Stimulated activated CD8-positive, alpha-beta memory T cell treated with anti-CD3 and anti-CD28 coated beads, Interleukin-15, amount 100 ng/mL, for 24 hours (primary cell): Measurements from ENCODE around the gene TRAPPC12.
"Not testable (repeated sequence)": the region's sequence is repeated elsewhere in the genome, so short reads cannot be mapped to it uniquely, and the experiment has no call there.

Experiments
- DNase-seq: peaks from one replicate; pipeline ENCODE4 v3.0.0-alpha.2; 2020; ENCODE audit warnings: low read depth

The TRAPPC12 gene

DNA sequence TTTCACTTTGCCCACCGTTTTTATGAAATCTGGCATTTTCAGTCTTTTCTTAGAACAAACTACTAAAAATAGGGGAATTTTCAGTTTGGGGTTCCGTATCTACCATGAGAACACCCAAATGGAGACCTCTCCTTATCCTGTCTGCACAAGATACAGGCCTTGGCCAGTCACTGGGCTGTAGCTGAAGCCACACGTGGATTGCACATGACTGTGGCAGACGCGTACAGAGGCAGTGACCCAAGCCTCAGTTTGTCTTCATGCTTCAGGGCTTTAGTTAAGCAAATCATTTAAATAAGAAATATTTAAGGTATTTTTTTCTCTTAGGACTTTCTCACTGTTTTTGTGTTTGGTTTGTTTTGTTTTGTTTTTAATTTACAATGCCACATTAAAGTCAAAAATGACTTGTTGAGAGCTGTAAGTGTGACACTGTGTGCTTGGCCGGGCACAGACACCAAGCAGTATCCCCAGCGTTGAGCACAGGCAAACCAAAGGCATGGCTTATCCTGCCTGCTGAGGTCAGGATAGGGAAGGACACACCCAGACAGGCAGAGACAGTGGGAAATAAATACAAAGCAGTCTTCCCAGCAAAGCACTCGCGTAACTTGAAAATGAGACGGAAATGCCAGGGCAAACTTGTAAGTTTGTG lies 53.3 kb downstream of the TRAPPC12 start:
- DNase-seq = no peak

DNA sequence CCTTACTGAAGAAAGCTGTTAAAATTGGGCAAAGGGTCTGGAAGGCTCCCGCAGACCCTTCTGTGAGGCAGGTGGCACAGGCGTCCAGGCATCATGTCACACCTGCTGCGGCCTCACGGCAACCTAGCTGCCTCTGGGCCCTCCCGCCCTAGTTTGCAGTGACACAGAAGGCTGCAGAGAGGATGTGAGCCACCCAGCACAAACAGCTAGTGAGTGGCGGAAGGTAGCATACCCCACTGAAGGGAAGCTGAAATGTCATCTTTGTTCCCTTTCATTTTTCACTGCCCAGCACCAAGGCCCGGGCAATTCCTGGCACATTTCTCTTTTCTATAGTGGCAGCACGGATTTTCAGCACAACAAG lies 53.8 kb downstream of the TRAPPC12 start:
- DNase-seq = no peak

DNA sequence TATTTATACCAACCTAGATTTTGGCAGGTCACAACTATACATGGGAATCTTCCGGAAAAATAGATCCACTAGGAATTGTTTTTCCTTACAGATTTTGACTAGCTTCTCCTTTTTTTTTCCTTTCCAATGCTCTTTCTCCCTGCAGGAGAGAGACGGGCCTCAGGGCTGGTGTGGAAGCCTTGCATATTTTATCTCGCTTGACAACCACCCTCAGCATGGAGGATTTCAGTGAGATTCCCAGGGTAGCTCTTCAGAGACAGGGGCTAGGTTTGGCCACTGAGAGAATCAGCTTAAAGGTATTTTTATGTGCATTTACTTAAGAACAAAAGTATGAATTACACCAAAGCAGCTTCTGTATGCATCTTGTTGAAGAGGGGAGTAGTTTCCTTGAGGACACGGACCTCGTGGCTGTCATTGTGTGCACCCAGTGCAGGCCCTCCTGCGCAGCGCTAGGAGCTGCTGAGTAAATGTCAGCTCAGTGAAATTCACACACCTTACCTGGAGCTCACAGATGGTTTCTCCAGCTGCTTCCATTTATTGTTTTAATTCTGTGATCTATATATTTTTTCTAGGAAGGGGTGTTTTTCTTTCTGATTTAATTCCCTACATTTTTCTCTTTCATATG lies 54.4 kb downstream of the TRAPPC12 start:
- no peak for DNase-seq

DNA sequence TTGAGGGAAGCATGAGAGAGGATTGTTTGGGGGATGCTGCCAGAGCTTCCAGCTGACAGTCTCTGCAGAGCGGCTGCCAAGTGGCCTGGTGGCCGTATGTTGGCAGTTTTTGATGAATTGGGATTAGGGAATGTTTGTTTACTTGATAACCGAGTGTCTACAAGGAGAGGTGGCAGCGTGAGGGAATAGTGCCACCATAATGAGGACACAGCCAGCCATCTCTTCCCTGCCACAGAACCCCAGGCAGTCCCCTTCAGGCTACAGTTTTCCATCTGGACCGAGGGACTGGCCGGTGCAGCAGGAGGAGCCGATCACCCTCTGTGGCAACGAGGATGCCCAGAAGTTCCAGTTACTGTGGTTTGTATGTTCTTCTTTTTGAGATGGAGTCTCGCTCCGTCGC lies 55.2 kb downstream of the TRAPPC12 start:
- DNase-seq = no peak

DNA sequence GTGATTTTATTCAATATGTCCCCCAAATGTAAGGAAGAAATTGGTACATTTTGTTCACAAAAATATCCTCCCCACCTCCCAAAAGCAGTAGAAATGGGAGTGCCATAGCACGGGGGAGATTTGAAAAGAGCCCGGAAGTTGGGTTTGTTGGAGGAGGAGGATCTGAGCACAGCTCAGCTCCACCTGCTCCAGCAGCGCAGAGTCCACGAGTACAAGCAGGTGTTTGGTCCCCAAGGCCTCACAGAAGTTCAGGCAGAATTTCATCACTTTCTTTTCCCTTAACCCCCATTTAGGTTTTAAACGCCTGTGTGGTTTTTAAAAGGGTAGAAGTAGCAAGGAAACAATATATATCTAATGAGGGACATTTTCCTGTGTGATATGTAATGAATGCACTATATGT lies 56.0 kb downstream of the TRAPPC12 start:
- no peak for DNase-seq

DNA sequence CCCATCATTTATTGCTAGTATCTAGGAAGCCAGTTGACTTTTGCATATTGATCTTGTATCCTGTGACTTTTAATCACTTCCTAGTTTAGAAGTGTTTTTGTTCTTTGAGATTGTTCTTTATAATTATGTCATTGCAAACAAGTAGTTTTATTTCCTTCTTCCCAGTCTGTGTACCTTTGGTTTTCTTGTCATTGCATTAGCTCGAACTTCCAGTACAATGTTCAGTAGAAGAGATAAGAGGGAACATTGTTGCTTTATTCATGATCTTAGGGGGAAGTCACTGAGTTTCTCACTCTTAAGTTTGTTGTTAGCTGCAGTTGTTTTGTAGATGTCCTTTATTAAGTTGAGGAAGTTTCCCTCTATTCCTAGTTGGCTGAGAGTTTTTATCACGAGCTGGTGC lies 61.0 kb downstream of the TRAPPC12 start:
- no peak for DNase-seq

DNA sequence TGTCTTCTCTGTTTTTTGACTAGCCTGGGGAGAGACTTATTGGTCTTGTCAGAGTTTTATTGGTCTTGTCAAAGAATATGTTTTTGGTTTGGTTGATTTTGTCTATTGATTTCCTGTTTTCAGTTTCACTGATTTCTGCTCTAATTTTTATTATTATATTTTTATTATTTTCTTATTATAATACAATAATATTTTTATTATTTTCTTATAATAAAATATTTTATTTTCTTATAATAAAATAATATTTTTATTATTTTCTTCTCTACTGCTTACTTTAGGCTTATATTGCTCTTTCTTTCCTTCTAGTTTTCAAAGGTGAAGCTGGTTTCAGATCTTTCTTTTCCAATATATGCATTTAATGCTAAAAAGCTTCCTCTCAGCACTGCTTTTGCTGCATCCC lies 62.0 kb downstream of the TRAPPC12 start:
- DNase-seq = no peak

DNA sequence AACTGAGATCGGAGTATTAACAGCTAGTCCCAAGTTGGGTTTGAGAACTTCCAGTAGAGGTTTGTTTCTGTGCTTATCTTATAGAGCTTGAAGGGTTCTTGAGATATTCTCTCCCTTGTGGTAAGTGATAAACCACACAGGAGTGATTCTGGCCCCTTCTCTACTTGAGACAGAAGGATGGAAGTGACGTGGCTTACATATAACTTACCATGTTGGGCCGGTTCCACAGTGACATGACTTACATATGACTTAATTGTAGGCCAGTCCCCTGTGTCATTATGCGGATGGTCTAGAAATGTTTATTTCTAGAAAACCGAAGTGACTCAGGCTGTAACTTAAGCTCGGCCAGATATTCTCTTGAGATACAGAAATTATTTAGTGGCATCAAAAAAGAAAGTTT lies 62.7 kb downstream of the TRAPPC12 start:
- DNase-seq = no peak

DNA sequence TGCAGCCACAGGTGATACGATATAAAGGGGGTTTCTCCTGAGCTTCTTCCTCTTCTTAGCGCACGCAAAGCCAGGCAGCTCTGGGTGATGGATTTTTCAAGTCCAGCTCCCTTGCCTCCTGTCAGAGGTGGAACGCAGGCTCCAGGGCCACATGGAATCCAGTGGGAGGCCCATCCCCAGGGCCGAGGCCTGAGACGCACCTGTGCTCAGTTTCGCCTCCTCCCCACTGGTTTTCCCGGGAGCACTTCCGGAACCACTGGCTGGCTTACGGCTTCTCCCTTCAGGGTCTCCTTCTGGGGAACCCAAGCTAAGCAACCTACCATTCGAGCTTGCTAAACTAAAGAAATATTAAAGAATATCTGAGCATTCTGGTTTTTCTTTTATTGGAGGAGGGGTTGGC lies 63.6 kb downstream of the TRAPPC12 start:
- no peak for DNase-seq

DNA sequence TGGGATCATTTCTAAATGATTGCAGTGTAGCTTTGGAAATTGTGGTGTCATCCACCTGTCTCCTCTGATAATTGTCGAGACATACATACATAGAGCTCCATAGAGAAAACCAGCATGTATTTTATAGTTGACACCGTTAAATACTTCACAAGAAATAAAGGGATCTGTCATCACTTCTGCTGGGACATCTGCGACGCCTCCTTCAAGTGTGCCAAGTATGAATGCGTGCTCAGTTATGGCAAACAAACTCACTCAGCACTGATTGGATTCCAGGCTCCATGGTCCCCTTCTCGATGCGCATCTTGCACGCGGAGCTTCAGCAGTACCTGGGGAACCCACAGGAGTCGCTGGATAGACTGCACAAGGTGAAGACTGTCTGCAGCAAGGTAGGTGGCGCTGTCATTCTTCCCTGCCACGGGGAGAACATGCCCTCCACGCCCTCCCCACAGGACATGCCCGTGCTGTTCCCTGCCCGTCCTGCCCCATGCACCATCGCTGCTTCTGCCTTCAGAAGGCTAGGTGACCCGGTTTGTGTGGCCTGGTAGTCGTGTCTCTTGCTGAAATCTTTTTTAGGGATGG lies 64.1 kb downstream of the TRAPPC12 start:
- DNase-seq = no peak

DNA sequence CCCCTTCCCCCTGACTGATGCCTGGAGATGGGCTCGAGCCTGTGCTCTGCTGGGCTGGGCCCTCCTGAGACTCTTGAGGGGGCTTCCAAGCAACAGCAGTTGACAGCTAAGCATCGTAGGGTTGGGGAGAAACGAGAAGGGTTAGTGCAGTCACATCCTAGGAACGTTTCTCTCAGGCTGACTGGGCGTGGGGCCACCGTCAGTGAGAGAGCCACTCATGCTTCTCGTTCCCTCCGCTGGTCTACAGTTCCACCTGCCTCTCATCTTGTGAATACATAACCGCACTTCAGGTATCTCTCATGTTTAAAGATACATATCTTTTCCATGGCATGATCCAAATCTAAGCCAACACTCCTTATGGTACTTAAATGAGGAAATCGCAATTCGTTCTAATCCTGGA lies 66.4 kb downstream of the TRAPPC12 start:
- no peak for DNase-seq

DNA sequence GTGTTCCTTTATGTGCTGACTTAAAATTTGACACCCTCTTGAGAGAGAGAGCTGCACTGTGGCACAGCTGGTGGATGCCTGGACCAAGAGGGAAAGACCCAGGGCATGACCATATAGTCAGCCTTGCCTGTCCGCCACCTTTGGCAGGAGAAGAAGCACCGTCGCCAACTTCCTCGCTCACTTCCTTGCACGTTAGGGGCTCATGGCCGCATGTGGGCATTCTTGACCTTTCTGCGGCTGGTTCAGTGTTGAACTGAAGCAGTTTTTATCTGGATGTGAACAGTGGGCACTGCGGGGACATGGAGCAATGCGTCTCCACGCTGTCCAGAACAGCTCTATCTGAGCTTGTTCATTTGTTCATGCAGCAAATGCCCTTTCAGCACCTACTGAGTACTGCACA lies 66.9 kb downstream of the TRAPPC12 start:
- no peak for DNase-seq

DNA sequence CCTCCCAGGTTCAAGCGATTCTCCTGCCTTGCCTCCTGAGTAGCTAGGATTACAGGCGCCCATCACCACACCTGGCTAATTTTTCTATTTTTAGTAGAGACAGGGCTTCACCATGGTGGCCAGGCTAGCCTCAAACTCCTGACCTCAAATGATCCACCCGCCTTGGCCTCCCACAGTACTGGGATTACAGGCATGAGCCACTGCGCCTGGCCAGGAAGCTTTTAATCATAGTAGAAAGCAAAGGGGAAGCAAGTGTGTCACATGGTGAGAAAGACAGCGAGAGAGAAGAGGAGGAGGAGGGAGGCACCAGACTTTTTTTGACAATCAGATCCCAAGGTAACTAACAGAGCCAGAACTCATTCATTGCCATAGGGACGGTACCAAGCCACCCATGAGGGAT lies 67.7 kb downstream of the TRAPPC12 start:
- not testable (repeated sequence) for DNase-seq

DNA sequence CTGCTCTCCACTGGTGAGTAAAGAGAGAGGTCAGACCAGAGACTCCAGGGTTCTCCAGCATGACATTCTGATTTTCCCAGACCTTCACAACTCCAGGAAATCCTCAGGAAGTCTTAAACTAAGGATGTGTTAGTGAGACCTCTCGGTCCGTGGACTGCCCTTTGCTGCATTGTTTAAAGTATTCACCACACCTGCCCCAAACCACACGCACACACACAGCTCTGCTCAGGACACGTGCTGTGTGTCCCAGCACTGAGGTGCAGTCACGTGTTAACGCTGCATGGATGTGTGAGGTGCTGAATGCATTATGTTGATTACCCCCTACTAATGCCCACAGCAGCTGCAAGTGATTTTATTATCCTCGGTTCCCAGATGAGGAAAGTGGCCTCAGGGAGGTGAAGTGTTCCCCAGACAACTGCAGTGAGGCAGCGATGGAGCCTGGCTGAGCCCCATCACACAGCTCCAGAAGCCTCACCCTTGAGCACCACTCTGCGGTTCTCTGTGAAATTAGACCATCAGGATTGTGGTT lies 68.4 kb downstream of the TRAPPC12 start:
- no peak for DNase-seq

DNA sequence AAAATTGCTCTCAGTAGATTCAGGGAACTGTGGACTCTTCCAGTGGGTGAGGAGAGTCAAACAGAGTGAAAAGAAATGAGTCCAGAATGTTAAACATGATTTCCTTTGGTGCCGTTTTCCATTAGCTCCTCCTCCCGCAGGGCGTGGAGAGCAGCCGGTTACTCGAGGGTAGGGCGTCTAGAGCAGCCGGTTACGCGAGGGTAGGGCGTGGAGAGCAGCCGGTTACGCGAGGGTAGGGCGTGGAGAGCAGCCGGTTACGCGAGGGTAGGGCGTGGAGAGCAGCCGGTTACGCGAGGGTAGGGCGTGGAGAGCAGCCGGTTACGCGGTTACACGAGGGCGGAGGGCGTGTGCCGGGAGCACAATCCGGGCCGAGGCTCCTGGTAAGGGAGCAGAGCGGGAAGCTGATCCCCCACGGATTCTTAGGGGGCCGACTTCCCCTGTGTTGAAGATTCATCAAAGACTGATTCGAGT lies 69.0 kb downstream of the TRAPPC12 start:
- not testable (repeated sequence) for DNase-seq

DNA sequence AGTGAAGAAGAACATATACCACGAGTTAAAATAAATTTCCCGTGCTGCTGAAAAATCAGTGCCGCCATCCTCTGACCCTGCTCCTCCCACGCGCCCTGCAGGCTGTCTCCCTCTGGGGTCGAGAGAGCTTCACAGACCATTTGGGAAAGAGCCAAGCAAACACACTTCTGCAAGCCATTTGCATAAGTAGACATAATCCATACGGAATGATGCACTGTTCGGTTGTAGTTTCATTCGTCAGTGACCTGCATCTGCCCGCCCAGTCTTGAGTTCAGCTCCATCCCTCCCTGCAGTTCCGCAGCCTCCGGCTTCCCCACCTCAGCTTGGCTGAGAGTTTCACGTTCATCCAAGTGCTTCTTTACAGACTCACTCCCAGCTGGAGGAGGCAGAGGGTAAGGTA lies 69.6 kb downstream of the TRAPPC12 start:
- DNase-seq = no peak

DNA sequence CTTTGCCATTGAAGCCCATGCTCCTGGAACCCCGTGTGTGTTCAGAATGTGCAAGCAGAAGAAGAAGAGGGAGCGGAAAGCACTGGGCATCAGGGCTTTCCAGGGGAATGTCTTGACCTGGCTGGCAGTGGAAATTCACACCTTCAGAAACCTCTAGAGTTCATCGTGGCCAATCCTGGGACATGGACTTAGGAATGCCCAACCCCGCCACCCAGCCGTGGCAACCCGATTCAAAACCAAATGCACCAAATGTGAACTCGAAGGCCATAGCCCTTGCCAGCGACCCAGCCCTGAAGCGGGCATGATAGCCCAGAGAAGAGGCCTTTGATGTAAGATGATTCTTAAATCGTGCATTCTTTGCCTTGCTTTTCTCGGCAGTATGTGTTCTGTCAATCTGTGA lies 70.4 kb downstream of the TRAPPC12 start:
- DNase-seq = no peak

DNA sequence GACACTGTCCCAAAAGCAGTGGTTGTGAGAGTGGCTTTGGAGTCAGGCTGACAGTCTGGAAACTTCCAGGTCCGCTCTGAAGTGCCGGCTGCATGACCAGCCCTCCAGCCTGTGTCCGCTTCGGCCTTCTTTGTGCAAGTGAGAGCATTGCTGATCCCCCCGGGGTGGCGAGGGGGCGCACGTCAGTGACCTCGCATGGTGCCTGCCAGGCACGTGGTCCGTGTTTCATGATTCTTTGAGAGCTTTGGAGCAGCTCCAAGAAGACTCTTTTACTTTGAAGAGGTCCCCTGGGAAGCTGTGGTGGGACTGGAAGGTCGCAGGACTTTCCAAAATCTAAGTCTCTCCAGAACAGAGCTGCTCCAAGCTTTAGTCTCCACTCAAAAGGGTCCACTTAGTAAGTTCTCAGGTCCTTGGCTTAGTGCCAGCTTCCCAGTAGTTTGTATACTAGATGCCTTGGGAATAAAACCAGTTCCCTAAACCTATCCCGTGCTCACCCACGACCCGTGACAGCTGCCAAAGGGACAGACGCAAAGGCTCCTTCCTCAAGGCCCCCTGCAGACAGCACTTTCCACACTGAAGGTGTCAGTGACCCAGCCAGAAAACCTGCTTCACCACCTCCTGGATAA lies 71.0 kb downstream of the TRAPPC12 start:
- no peak for DNase-seq

DNA sequence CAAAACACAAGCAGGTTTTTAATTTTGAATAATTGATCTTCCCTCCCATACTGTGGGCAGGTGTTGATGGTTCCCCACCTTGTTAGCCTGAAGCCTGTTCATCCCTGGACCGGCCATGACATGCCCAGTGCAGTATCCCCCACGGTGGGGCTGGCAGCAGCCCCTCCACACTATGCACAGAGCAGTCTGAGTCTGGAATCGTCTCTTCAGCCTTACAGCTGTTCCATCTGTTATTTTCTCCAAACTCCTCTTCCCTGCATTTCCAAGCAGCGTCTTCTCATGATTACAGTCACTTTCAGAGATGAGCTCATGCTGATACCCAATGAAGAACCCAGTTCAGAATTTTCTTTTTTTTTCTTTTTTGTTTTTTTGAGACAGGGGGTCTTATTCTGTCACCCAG lies 71.7 kb downstream of the TRAPPC12 start:
- DNase-seq = no peak

DNA sequence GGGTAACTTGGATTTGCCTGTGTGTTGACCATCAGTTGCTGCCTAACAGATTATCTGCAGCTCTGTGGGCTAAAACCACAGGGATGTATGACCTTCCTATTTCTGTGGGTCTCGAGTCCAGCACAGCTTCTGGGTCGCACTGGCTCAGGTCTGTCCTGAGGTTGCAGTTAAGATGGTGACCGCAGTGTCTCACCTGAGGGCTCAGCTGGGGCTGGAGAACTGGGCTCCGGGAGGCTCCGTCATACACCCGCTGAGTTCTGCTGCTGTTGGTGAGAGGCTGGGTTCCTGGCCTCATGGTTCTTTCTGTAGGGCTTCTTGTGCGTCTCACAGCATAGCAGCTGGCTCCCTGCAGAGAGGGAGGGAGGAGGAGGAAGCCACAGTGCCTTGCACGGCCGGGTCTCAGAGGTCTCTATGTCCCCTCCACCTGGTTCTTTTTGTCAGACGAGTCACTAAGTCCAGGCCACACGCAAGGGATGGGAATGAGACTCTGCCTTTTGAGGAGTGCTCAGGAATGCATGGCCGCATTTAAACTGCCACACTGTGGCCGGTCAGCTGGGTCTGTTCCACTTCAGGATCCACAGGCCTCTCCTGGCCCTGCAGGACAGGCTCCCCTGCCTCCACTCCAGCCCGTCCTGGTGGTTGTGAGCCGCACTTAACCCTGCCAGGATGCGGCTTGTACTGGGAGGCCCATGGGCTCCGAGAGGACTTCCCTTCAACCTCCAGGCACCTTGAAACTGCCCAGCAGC lies 72.6 kb downstream of the TRAPPC12 start:
- DNase-seq = no peak

DNA sequence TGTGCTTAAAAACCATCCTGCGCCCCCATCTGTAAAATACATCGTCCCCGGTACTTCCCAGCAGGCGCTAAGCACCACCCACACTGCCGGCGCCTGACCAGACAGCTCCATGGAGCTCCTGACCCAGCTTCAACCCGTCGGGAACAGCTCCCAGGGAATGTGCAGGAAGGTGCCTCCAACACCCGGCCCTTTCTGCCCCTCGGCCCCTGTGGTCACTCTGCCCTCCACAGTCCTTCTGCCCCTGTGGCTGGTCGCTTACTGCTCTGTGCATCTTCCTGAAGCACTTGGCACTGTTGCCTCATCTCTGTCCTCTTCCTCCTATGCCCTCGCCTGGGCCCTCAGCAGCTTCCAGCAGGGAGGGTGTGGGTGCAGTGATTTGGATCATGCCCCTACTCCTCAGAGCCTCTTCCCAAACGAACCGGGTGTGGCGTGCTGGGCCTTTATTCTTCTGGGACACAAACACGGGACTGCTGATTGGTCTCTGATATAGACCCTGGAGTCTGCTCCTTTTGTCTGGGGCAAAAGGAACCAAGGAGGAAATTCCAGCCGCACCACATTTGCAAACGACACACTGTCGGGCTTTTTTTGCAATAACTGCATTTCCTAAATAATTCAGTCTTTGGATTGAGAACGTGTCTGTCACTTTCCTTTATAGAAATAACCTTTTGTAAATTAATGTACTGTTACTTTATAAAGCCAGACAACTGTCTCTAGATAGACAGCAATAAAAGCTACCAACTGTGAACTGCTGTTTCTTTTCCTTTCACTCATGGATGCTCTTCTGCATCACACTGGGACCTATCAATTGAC lies 73.9 kb downstream of the TRAPPC12 start:
- DNase-seq = no peak

DNA sequence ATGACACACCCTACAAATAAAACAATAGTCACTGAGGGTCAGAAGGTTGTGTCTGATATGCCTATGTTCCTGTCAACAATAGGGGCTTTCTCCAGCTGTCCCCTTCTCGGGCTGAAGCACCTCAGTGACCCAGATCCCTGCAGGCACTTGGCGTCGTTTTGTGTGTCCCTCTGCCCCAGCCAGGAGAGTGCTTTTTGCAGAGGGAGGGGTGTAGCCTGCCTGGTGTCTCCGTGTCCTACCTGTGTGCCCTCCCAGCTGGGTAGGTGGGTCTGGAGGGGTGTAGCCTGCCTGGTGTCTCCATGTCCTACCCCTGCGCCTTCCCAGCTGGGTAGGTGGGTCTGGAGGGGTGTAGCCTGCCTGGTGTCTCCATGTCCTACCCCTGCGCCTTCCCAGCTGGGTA lies 74.5 kb downstream of the TRAPPC12 start:
- DNase-seq = not testable (repeated sequence)
